Lung (tissue), 12 donors: ENCODE measurements around the gene NCSTN. TPM values are rescaled to one million over a fixed set of nuclear protein-coding genes. Genes with fewer than 3 reads are reported as not detected.
A peak's percentile ranks its signal among the peaks of the same experiment; 100 is the strongest.

Experiments
- ATAC-seq: fragments of 200-7000 bp; cut with Tn5 transposase; one replicate; pipeline ENCODE4 v1.9.1; 2020; ENCODE audit warnings: moderate number of reproducible peaks; ENCODE audit not compliant: insufficient read depth, low FRiP score
- DNase-seq, 3 donors: peaks; one replicate each; pipeline ENCODE4 v3.0.0-alpha.2; 2013 to 2017
- H3K27ac ChIP-seq, 2 donors: one replicate each; pipeline ENCODE4 v1.5.1; 2013; ENCODE audit warnings: mild to moderate bottlenecking in 2 of 2, moderate library complexity in 2 of 2, control low read depth in 1 of 2, inconsistent platforms in 1 of 2, low read depth in 1 of 2, low read length in 1 of 2
- H3K27me3 ChIP-seq, 3 donors: one replicate each; pipeline ENCODE4 v1.5.1; 2013; ENCODE audit warnings: low read length in 2 of 3; ENCODE audit not compliant: control insufficient read depth in 3 of 3, insufficient read depth in 3 of 3
- H3K36me3 ChIP-seq, 4 donors: one replicate each; pipeline ENCODE4 v1.5.1; 2013; ENCODE audit warnings: low read length in 4 of 4, mild to moderate bottlenecking in 1 of 4, moderate library complexity in 1 of 4; ENCODE audit not compliant: control insufficient read depth in 4 of 4, insufficient read depth in 4 of 4
- H3K4me1 ChIP-seq, 5 donors: one replicate each; pipeline ENCODE4 v1.5.1; 2013; ENCODE audit warnings: low read length in 5 of 5, mild to moderate bottlenecking in 2 of 5, moderate library complexity in 1 of 5; ENCODE audit not compliant: control insufficient read depth in 5 of 5, insufficient read depth in 5 of 5
- H3K4me3 ChIP-seq: one replicate; pipeline ENCODE4 v1.5.1; 2013; ENCODE audit warnings: mild to moderate bottlenecking, control low read depth, moderate library complexity
- H3K9ac ChIP-seq, 2 donors: one replicate each; pipeline ENCODE4 v1.5.1; 2013; ENCODE audit warnings: low read length in 2 of 2, control low read depth in 1 of 2; ENCODE audit not compliant: insufficient read depth in 1 of 2
- H3K9me3 ChIP-seq, 4 donors: one replicate each; pipeline ENCODE4 v1.5.1; 2013; ENCODE audit warnings: low read length in 3 of 4, mild to moderate bottlenecking in 1 of 4, moderate library complexity in 1 of 4; ENCODE audit not compliant: control insufficient read depth in 4 of 4, insufficient read depth in 3 of 4
- CTCF ChIP-seq: IDR thresholded peaks from 2 replicates; pipeline ENCODE4 v1.5.1; 2012; ENCODE audit warnings: mild to moderate bottlenecking; ENCODE audit errors: control extremely low read depth, extremely low read depth
- WGBS, 2 donors: extraction: QIAGEN DNeasy Blood & Tissue Kit; methylation state at CpG; one replicate each; pipeline ENCODE4 v1.1.7; 2013; 5-methylcytosine and 5-hydroxymethylcytosine counted together
- polyA plus RNA-seq, 2 donors: library from polyadenylated mRNA; stranded (reverse); fragments of 200-250 nt; gene quantifications; one replicate each; pipeline ENCODE4 v1.2.1, GENCODE V29; 2013
- total RNA-seq, 2 donors: library from RNA; depleted of rRNA in 1 of 2; stranded (reverse); fragments of >200 nt in 1 of 2; gene quantifications; one replicate each; pipeline ENCODE4 v1.2.1, GENCODE V29; 2014 to 2021
- donor health status: control.
- donor health status: control.
- donor health status: Bipolar disorder and iron deficiency.
- donor health status: healthy.
- donor health status: DM: yes; HTN: yes; CAD: no.

NCSTN gene
- total and polyA plus RNA-seq, 4 donors, result 46.5 to 85.9 (median 77.8) TPM

GRCh38 chr1:160402001-160402795, 59.0 kb downstream of the NCSTN start:
- no peaks in the 10 kb centered on the region for H3K27me3 ChIP-seq
- DNase-seq (peak in 2 of 3 donors; percentile 10 to 22), ATAC-seq (no peak)
- H3K4me3 ChIP-seq, result no peak overlapping the region
- peak overlapping the region; percentile 77 to 80 for H3K9ac ChIP-seq
- no peak for TF ChIP-seq CTCF
- WGBS, 2 donors, result 51 to 65% methylated on average over 9 of the region's 9 CpGs
- H3K4me1 ChIP-seq, result peaks cover 3 to 25% (median 8%) of the 10 kb centered on the region in 5 donors
- H3K9me3 ChIP-seq, result no peaks in the 10 kb centered on the region
- no peaks in the 10 kb centered on the region for H3K36me3 ChIP-seq
- H3K27ac ChIP-seq, result peak overlapping the region in 1 of 2 donors; percentile 21

- 33 to 51% methylated on average over 3 of the region's 3 CpGs for WGBS, 2 donors
- Histone ChIP-seq H3K4me3 (no peak overlapping the region), H3K27ac (no peak overlapping the region), H3K9me3 (no peaks in the 10 kb centered on the region), H3K27me3 (no peaks in the 10 kb centered on the region), H3K4me1 (peaks cover 3 to 25% (median 8%) of the 10 kb centered on the region in 5 donors), H3K9ac (no peak overlapping the region), H3K36me3 (no peaks in the 10 kb centered on the region)
- no peak for TF ChIP-seq CTCF
- DNase-seq (peak in 1 of 3 donors; percentile 13), ATAC-seq (no peak)
Measured at GRCh38 chr1:160403244-160403643, 60.1 kb downstream of the NCSTN start.

- H3K27me3 ChIP-seq, result no peaks in the 10 kb centered on the region
- H3K9me3 ChIP-seq, result no peaks in the 10 kb centered on the region
- WGBS, 2 donors, result 86 to 93% methylated on average over 3 of the region's 3 CpGs
- H3K9ac ChIP-seq, result no peak overlapping the region
- no peak overlapping the region for H3K27ac ChIP-seq
- H3K4me3 ChIP-seq, result no peak overlapping the region
- H3K36me3 ChIP-seq, result no peaks in the 10 kb centered on the region
- DNase-seq, result no peak
- no peak for TF ChIP-seq CTCF
- H3K4me1 ChIP-seq, result peaks cover 3 to 25% (median 8%) of the 10 kb centered on the region in 5 donors
- ATAC-seq, result no peak
Measured at GRCh38 chr1:160404094-160404493, 60.9 kb downstream of the NCSTN start.
